OCI-LY7 (cell line): ENCODE measurements around the gene HRAS. TPM values are rescaled to one million over a fixed set of nuclear protein-coding genes. Genes with fewer than 3 reads are reported as not detected.

Source experiments
- BruUV-seq: library from RNA; stranded (reverse); fragments of 400-500 nt; replicated peaks from 2 replicates; lab custom pipeline; 2021; lab: Mats Ljungman, UMichigan
- CTCF ChIA-PET: fragments of 300-600 bp; sonication (Branson Sonifier 250); formaldehyde crosslinking; loops from one replicate; lab custom pipeline; 2022; ENCODE audit warnings: antibody characterized with exemption; ENCODE audit not compliant: unreplicated experiment; lab: Charles Lee
- POLR2A ChIA-PET: fragments of 300-600 bp; sonication (Branson Sonifier 250); formaldehyde crosslinking; loops from one replicate; lab custom pipeline; 2022; ENCODE audit warnings: antibody characterized with exemption; lab: Charles Lee
- DNase-seq: peaks from one replicate; pipeline ENCODE4 v3.0.0-alpha.2; 2015; ENCODE audit warnings: low spot score
- H2AFZ ChIP-seq: fragments of 200-600 bp; sonication (generic), shearing (Covaris generic); 2 replicates; pipeline ENCODE4 v1.6.1; 2014; ENCODE audit warnings: mild to moderate bottlenecking, antibody characterized with exemption, low read length, moderate library complexity
- H3K27ac ChIP-seq: fragments of 200-600 bp; sonication (generic); 2 replicates; pipeline ENCODE4 v1.5.1; 2014; ENCODE audit warnings: mixed run types, low read depth, mild to moderate bottlenecking, moderate library complexity, low read length, inconsistent platforms; ENCODE audit not compliant: poor library complexity, severe bottlenecking
- H3K36me3 ChIP-seq: fragments of 200-600 bp; sonication (generic); 2 replicates; pipeline ENCODE4 v1.6.1; 2014; ENCODE audit warnings: mild to moderate bottlenecking, antibody characterized with exemption, low read length, moderate library complexity, mixed read lengths; ENCODE audit not compliant: insufficient read depth
- H3K4me1 ChIP-seq: fragments of 200-600 bp; sonication (generic); 2 replicates; pipeline ENCODE4 v1.5.1; 2014; ENCODE audit warnings: mild to moderate bottlenecking, low read length; ENCODE audit not compliant: insufficient read depth, poor library complexity, severe bottlenecking
- H3K4me2 ChIP-seq: fragments of 200-600 bp; sonication (generic); 2 replicates; pipeline ENCODE4 v1.6.1; 2014; ENCODE audit warnings: mild to moderate bottlenecking, low read length
- H3K4me3 ChIP-seq: fragments of 200-600 bp; sonication (generic); 2 replicates; pipeline ENCODE4 v1.5.1; 2014; ENCODE audit warnings: mild to moderate bottlenecking, low read depth, low read length; ENCODE audit not compliant: poor library complexity, severe bottlenecking
- H3K79me2 ChIP-seq: fragments of 200-600 bp; sonication (generic); 2 replicates; pipeline ENCODE4 v1.6.1; 2016; ENCODE audit warnings: low read depth, mild to moderate bottlenecking, low read length, moderate library complexity, mixed read lengths; ENCODE audit not compliant: insufficient read depth
- H3K9me2 ChIP-seq: fragments of 200-600 bp; sonication (generic); 2 replicates; pipeline ENCODE4 v1.6.1; 2016; ENCODE audit warnings: mild to moderate bottlenecking, low read length, mixed read lengths; ENCODE audit not compliant: insufficient read depth
- H3K9me3 ChIP-seq: fragments of 200-600 bp; sonication (generic); 2 replicates; pipeline ENCODE4 v1.6.1; 2014; ENCODE audit warnings: mild to moderate bottlenecking, mixed run types, low read length, mixed read lengths
- H4K20me1 ChIP-seq: fragments of 200-600 bp; sonication (generic); 2 replicates; pipeline ENCODE4 v1.6.1; 2014; ENCODE audit warnings: mild to moderate bottlenecking, antibody characterized with exemption, low read length, moderate library complexity, mixed read lengths; ENCODE audit not compliant: insufficient read depth
- EZH2phosphoT487 ChIP-seq: fragments of 200-600 bp; sonication (generic); IDR thresholded peaks from 2 replicates; pipeline ENCODE4 v1.6.1; 2018; ENCODE audit warnings: low read depth, borderline replicate concordance, mild to moderate bottlenecking, mixed run types, antibody characterized with exemption, low read length, moderate library complexity, mixed read lengths
- intact Hi-C: fragments of 100-400 bp; cut with micrococcal nuclease; formaldehyde crosslinking; loops from one replicate; pipeline ENCODE4 v1.10.0; 2022; ENCODE audit not compliant: unreplicated experiment
- total RNA-seq, 2 experiments: library from RNA; depleted of rRNA in 1 of 2; stranded (reverse); fragments of >200 nt in 1 of 2; shearing (Covaris generic) in 1 of 2; gene quantifications; 2 replicates each; pipeline ENCODE4 v1.2.3, GENCODE V29; 2014 to 2022
- TF ChIP-seq, protein P1 (sequence below): fragments of 200-600 bp; sonication (generic); conservative IDR thresholded peaks from 2 replicates; pipeline ENCODE4 v1.5.1; 2014; ENCODE audit warnings: mild to moderate bottlenecking, antibody characterized with exemption, low read length, moderate library complexity, mixed read lengths

HRAS gene
- total RNA-seq, 2 experiments from 2014 or later = 46.9 to 53.0 TPM

DNA sequence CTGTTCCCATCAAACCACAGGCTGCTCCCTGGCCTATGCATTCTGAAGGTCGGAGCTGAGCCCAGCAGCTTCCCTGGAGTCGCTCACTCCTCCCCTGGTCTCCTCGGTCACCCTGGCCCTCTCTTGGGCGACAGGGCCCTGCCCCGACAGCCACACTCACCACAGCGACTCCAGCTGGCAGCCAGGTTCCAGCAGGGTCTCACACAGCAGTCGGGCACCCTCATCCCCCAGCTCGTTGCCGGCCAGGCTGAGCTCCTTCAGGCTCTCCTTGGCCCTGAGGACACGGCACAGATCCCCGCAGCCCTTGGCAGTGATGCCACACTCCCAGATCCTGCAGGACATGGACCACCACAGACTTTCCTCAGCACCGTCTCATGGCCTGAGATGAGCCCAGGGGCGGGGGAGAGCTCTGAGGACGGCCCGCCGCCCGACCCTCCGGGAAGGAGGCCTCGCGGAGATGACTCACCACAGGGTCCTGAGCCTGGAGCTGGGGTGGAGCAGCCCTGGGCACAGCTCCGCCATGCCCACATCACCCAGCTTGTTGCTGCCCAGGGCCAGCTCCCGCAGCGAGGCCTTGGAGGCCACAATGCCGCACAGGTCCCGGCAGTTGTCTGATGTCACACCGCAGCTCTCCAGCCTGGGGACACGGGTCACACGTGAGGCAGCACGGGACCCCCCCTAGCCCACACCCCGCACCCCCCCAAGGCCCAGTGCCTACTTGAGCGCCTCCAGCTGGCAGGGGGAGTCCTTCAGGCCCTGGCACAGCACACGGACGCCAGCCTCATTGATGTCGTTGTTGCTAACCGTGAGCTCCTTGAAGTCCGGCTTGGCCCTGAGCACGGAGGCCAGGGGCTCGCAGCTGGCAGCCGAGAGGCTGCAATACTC, 36.8 kb downstream of the HRAS start:
- Histone ChIP-seq H2AFZ (no peak overlapping the region), H3K4me1 (no peaks in the 10 kb centered on the region), H3K9me2 (no peaks in the 10 kb centered on the region), H4K20me1 (no peaks in the 10 kb centered on the region), H3K27ac (no peak overlapping the region), H3K4me3 (no peak overlapping the region), H3K9me3 (no peaks in the 10 kb centered on the region), H3K4me2 (no peak overlapping the region), H3K79me2 (no peaks in the 10 kb centered on the region), H3K36me3 (peaks cover 77% of the 10 kb centered on the region)
- no peak for TF ChIP-seq EZH2phosphoT487
- TF ChIP-seq, protein P1, sequence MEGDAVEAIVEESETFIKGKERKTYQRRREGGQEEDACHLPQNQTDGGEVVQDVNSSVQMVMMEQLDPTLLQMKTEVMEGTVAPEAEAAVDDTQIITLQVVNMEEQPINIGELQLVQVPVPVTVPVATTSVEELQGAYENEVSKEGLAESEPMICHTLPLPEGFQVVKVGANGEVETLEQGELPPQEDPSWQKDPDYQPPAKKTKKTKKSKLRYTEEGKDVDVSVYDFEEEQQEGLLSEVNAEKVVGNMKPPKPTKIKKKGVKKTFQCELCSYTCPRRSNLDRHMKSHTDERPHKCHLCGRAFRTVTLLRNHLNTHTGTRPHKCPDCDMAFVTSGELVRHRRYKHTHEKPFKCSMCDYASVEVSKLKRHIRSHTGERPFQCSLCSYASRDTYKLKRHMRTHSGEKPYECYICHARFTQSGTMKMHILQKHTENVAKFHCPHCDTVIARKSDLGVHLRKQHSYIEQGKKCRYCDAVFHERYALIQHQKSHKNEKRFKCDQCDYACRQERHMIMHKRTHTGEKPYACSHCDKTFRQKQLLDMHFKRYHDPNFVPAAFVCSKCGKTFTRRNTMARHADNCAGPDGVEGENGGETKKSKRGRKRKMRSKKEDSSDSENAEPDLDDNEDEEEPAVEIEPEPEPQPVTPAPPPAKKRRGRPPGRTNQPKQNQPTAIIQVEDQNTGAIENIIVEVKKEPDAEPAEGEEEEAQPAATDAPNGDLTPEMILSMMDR = no peak
- ChIA-PET POLR2A (interaction anchor here (0.8 kb wide), 1 partner anchor 48 kb away, joined by 5 read pairs; the partner anchor contains the start of gene PTDSS2), CTCF (no interaction called here)
- no peak for DNase-seq
- no TSS peak for BruUV-seq
- intact Hi-C loops = no loop called here

DNA sequence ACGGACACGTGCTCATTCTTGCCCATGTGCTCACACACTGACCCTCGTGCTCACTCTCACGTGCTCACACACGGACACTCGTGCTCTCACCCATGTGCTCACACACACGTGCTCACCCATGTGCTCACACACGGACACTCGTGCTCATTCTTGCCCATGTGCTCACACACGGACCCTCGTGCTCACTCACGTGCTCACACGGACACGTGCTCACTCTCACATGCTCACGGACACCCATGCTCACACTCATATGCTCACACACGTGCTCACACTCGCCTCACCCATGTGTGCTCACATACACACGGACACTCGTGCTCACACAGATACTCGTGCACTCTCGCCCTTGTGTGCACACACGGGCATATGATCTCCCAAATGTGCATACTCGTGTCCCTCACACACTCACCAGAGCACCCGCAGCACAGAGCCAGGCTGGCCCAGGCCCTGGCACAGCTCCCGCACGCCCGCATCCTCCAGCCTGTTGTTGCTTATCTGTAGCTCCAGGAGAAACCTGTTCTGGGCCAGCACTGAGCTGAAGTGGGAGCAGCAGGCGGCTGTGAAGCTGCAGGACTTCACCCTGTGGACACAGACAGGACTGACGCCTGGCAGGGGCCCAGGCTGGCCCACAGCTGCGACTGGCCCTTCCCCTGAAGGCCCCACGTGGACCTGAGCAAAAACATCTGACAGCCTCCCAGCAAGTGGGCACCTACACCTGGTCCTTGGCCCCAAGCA, 37.6 kb downstream of the HRAS start:
- Histone ChIP-seq H3K9me3 (no peaks in the 10 kb centered on the region), H3K79me2 (no peaks in the 10 kb centered on the region), H3K36me3 (peaks cover 78% of the 10 kb centered on the region), H4K20me1 (no peaks in the 10 kb centered on the region), H3K27ac (no peak overlapping the region), H3K9me2 (no peaks in the 10 kb centered on the region), H3K4me2 (no peak overlapping the region), H3K4me1 (peaks cover 6% of the 10 kb centered on the region), H2AFZ (no peak overlapping the region), H3K4me3 (no peak overlapping the region)
- no TSS peak for BruUV-seq
- no peak for DNase-seq
- intact Hi-C loops = no loop called here
- ChIA-PET POLR2A (no interaction called here), CTCF (no interaction called here)
- no peak for TF ChIP-seq EZH2phosphoT487
- TF ChIP-seq, protein P1 = no peak
